B cell (primary cell): Measurements from ENCODE around the gene S100A1. TPM values are rescaled to one million over a fixed set of nuclear protein-coding genes. Genes with fewer than 3 reads are reported as not detected.

Experiments
- ATAC-seq: fragments of 200-7000 bp; cut with Tn5 transposase; one replicate; pipeline ENCODE4 v1.10.0; 2021; ENCODE audit warnings: low read depth, mild to moderate bottlenecking, moderate number of reproducible peaks, moderate library complexity
- CTCF ChIA-PET: fragments of 350-600 bp; sonication (Branson Sonifier 250); formaldehyde crosslinking; loops from one replicate; lab custom pipeline; 2021; ENCODE audit warnings: antibody characterized with exemption, inconsistent platforms; lab: Charles Lee
- POLR2A ChIA-PET: fragments of 350-600 bp; sonication (Branson Sonifier 250); formaldehyde crosslinking; loops from one replicate; lab custom pipeline; 2021; ENCODE audit warnings: antibody characterized with exemption; lab: Charles Lee
- DNase-seq: peaks from one replicate; pipeline ENCODE4 v3.0.0; 2013
- H2AFZ ChIP-seq: 2 replicates; pipeline ENCODE4 v1.6.1; 2012; ENCODE audit warnings: mild to moderate bottlenecking, low read depth, low read length; ENCODE audit not compliant: insufficient read depth, poor library complexity, severe bottlenecking
- H3K27ac ChIP-seq, 2 donors: 1 replicate in 1 of 2; 2 replicates in 1 of 2; pipeline ENCODE4 v1.5.1; 2012 to 2013; ENCODE audit warnings: low read length in 2 of 2, mild to moderate bottlenecking in 2 of 2, moderate library complexity in 1 of 2
- H3K27me3 ChIP-seq, 4 experiments: fragments of 200-600 bp in 1 of 4; sonication (generic) in 1 of 4; replicated peaks in 1 of 4; 1 replicate in 2 of 4; 2 replicates in 2 of 4; pipeline versions ENCODE4 v1.6.1 to v1.7.0; 2013 to 2016; ENCODE audit warnings: low read length in 3 of 4, mild to moderate bottlenecking in 2 of 4, mixed read lengths in 1 of 4, moderate library complexity in 1 of 4; ENCODE audit not compliant: insufficient read depth in 4 of 4, control insufficient read depth in 3 of 4; ENCODE audit errors: control extremely low read depth in 1 of 4
- H3K36me3 ChIP-seq, 2 experiments: replicated peaks in 1 of 2; 1 replicate in 1 of 2; 2 replicates in 1 of 2; pipeline versions ENCODE4 v1.6.1 to v1.7.1; 2013; ENCODE audit warnings: low read length in 1 of 2; ENCODE audit not compliant: insufficient read depth in 2 of 2, control insufficient read depth in 1 of 2; ENCODE audit errors: control extremely low read depth in 1 of 2, extremely low read depth in 1 of 2
- H3K4me1 ChIP-seq, 2 donors: fragments of 200-600 bp in 1 of 2; sonication (generic) in 1 of 2; 1 replicate in 1 of 2; 2 replicates in 1 of 2; pipeline versions ENCODE4 v1.5.1 to v1.6.1; 2013 to 2017; ENCODE audit warnings: low read length in 2 of 2; ENCODE audit not compliant: control insufficient read depth in 2 of 2, insufficient read depth in 2 of 2
- H3K4me2 ChIP-seq: replicated peaks from 2 replicates; pipeline ENCODE3; 2012; ENCODE audit warnings: mild to moderate bottlenecking, low read depth, low read length; ENCODE audit not compliant: poor library complexity, severe bottlenecking
- H3K4me3 ChIP-seq, 5 experiments: fragments of 200-600 bp in 1 of 5; sonication (generic) in 1 of 5; 1 replicate in 3 of 5; 2 replicates in 2 of 5; pipeline versions ENCODE4 v1.5.1 to v1.7.0; 2011 to 2016; ENCODE audit warnings: low read length in 4 of 5, mild to moderate bottlenecking in 4 of 5, low read depth in 2 of 5, control low read depth in 1 of 5, moderate library complexity in 1 of 5; ENCODE audit not compliant: insufficient read depth in 1 of 5; ENCODE audit errors: control extremely low read depth in 1 of 5, extremely low read depth in 1 of 5
- H3K79me2 ChIP-seq: fragments of 200-600 bp; sonication (generic); one replicate; pipeline ENCODE4 v1.6.0; 2016; ENCODE audit warnings: low read length; ENCODE audit not compliant: control insufficient read depth, insufficient read depth
- H3K9ac ChIP-seq: fragments of 200-600 bp; sonication (generic); 2 replicates; pipeline ENCODE4 v1.6.1; 2017; ENCODE audit warnings: mild to moderate bottlenecking, low read length, moderate library complexity
- H3K9me3 ChIP-seq, 3 donors: one replicate each; pipeline versions ENCODE4 v1.6.1 to v1.7.1; 2013; ENCODE audit warnings: low read length in 2 of 3; ENCODE audit not compliant: control insufficient read depth in 2 of 3, insufficient read depth in 1 of 3; ENCODE audit errors: control extremely low read depth in 1 of 3
- H4K20me1 ChIP-seq: 2 replicates; pipeline ENCODE4 v1.6.0; 2012; ENCODE audit warnings: mild to moderate bottlenecking, low read length; ENCODE audit not compliant: insufficient read depth, control insufficient read depth, poor library complexity, severe bottlenecking
- H3K27ac Mint-ChIP-seq: one replicate; pipeline ENCODE4 v1.8.0; 2021; ENCODE audit warnings: mixed read lengths
- H3K27me3 Mint-ChIP-seq: one replicate; pipeline ENCODE4 v1.8.0; 2021; ENCODE audit warnings: mixed read lengths
- H3K4me1 Mint-ChIP-seq: one replicate; pipeline ENCODE4 v1.8.0; 2021; ENCODE audit warnings: mixed read lengths
- H3K4me3 Mint-ChIP-seq: one replicate; pipeline ENCODE4 v1.8.0; 2021; ENCODE audit warnings: mixed read lengths
- H3K9me3 Mint-ChIP-seq: one replicate; pipeline ENCODE4 v1.8.0; 2022; ENCODE audit warnings: mixed read lengths; ENCODE audit not compliant: insufficient read depth
- EZH2 ChIP-seq: IDR thresholded peaks from 2 replicates; pipeline ENCODE4 v1.6.1; 2012; ENCODE audit warnings: borderline replicate concordance, low read depth, mild to moderate bottlenecking, moderate library complexity, low read length; ENCODE audit not compliant: insufficient read depth, poor library complexity, severe bottlenecking
- WGBS: methylation state at CpG from one replicate; pipeline ENCODE4 v1.1.5; 2013; ENCODE audit warnings: missing lambda C conversion rate; ENCODE audit not compliant: insufficient coverage; 5-methylcytosine and 5-hydroxymethylcytosine counted together
- intact Hi-C: fragments of 100-400 bp; cut with micrococcal nuclease; formaldehyde crosslinking; loops from one replicate; pipeline ENCODE4 v1.10.0; 2022
- polyA plus RNA-seq: library from polyadenylated mRNA; depleted of rRNA; stranded (reverse); fragments of >200 nt; gene quantifications from 2 replicates; pipeline ENCODE4 v1.2.3, GENCODE V29; 2012
- total RNA-seq, 2 donors: library from RNA; stranded (reverse); fragments of 120-200 nt in 1 of 2; gene quantifications; 1 replicate in 1 of 2; 2 replicates in 1 of 2; pipeline versions ENCODE4 v1.2.3 to v1.2.4, GENCODE V29; 2013 to 2022
- TF ChIP-seq, protein P1 (sequence below): fragments of 200-600 bp; IDR thresholded peaks from one replicate; pipeline ENCODE4 v1.8.0; 2022; ENCODE audit warnings: antibody characterized with exemption, mild to moderate bottlenecking

The S100A1 gene
- total and polyA plus RNA-seq, 2 donors (not counting 1 experiment from before 2014, with no cell fraction given) = not detected

DNA sequence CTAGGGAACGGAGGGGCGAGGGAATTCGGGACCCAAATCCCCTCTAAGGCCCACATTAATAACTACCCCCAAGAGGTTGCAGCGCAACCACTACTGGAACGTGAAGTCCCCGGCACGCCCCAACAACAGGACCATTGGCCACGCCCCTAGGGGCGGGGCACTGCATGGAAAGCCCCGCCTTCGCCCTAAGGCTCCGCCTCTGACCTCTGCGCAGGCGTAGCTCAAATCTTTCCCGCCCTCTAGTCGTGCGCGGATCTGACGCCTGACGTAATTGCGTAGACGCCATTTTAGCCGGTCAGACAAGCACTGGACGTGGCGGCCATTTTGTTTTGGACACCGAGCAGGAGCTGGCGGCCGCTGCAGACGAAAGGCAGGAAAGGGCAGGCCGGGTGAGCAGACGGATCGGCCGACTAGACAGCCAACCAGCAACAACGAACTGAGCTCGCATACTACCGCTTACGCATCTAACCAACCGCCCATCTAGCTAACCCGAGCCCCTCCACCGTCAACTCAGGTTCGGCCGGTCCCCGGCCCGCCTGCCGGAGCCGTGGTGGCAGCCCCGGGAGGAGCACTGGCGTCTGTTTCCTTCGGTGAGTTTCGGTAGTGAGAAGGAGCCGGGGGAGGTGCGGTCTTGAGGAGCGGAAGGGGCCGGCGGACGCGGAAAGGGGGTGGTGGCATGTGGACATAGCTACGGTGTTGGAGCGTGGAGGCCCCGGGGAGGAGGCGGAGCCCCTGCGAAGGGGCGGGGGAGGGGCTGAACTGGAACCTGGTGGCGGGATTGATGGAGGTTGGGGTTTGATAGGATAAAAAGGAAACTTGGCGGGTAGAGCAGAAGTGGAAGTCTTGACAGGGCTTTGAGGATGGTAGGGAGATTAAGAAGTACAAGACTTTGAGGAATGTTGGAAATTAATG is 5.8 kb downstream of the S100A1 start, which contains the start of gene CHTOP:
CHTOP (plus strand) TSS at position 313 of the 912 bp plus-strand sequence. CDS start 2,523 bp downstream, outside the sequence.
- peak within 1 kb of the TSS; percentile 97 for H3K4me3 Mint-ChIP-seq
- peak within 1 kb of the TSS; percentile 100 for H3K27ac Mint-ChIP-seq
- WGBS = 4% methylated on average over 60 of the region's 65 CpGs
- Histone ChIP-seq H3K27ac (peak within 1 kb of the TSS; percentile 97 to 99), H3K9ac (peak within 1 kb of the TSS; percentile 99), H3K36me3 (peaks cover 18 to 31% of the 10 kb centered on the region in 2 experiments), H3K4me1 (peaks cover 9 to 24% of the 10 kb centered on the region in 2 donors), H3K79me2 (peaks cover 48% of the 10 kb centered on the region), H4K20me1 (peaks cover 18% of the 10 kb centered on the region), H3K27me3 (no peaks in the 10 kb centered on the region), H2AFZ (peak within 1 kb of the TSS; percentile 69), H3K4me3 (peak within 1 kb of the TSS; percentile 90 to 100 (median 99)), H3K9me3 (peaks cover 0 to 7% (median 0%) of the 10 kb centered on the region in 3 donors), H3K4me2 (peak within 1 kb of the TSS; percentile 76)
- no peaks in the 10 kb centered on the region for H3K9me3 Mint-ChIP-seq
- DNase-seq (peak; percentile 99), ATAC-seq (peak; percentile 89)
- ChIA-PET POLR2A (interaction anchor here (0.6 to 2.7 kb wide), 32 partner anchors 10 to 1870 kb away, joined by 3 to 17 read pairs (median 4); partner anchors contain the start of genes CREB3L4, ILF2, INTS3 and JTB), CTCF (interaction anchor here (0.5 to 3.3 kb wide), 12 partner anchors 10 to 638 kb away, joined by 3 to 32 read pairs (median 4); partner anchors contain the start of gene CREB3L4)
- intact Hi-C loops = loop anchor here (1.0 to 10.0 kb wide), 9 partner anchors 24 to 149 kb away; partner anchors contain the start of genes S100A6 and SNAPIN
- no peaks in the 10 kb centered on the region for H3K27me3 Mint-ChIP-seq
- no peak for TF ChIP-seq EZH2
- TF ChIP-seq, protein P1, sequence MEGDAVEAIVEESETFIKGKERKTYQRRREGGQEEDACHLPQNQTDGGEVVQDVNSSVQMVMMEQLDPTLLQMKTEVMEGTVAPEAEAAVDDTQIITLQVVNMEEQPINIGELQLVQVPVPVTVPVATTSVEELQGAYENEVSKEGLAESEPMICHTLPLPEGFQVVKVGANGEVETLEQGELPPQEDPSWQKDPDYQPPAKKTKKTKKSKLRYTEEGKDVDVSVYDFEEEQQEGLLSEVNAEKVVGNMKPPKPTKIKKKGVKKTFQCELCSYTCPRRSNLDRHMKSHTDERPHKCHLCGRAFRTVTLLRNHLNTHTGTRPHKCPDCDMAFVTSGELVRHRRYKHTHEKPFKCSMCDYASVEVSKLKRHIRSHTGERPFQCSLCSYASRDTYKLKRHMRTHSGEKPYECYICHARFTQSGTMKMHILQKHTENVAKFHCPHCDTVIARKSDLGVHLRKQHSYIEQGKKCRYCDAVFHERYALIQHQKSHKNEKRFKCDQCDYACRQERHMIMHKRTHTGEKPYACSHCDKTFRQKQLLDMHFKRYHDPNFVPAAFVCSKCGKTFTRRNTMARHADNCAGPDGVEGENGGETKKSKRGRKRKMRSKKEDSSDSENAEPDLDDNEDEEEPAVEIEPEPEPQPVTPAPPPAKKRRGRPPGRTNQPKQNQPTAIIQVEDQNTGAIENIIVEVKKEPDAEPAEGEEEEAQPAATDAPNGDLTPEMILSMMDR = no peak
- peaks cover 39% of the 10 kb centered on the region for H3K4me1 Mint-ChIP-seq
